Measurements from ENCODE around the gene ING4. TPM values are rescaled to one million over a fixed set of nuclear protein-coding genes. Genes with fewer than 3 reads are reported as not detected.

Gene ING4
- total and polyA plus RNA-seq, 2 donors (not counting 3 experiments of a cell fraction or from before 2014, with no cell fraction given), result 34.7 to 52.0 TPM

- H3K4me2 ChIP-seq (ENCODE audit: insufficient read depth, low read length), result no peak overlapping the region
- H3K36me3 ChIP-seq (ENCODE audit: control insufficient read depth in 2 of 2, extremely low read depth in 1 of 2, insufficient read depth in 2 of 2, low read length in 2 of 2), result no peaks in the 10 kb centered on the region
- intact Hi-C loops (cut with micrococcal nuclease) (loop anchor here (1.0 to 10.0 kb wide), 2 partner anchors 75 to 1021 kb away; partner anchors contain the start of gene ZNF384), dilution Hi-C loops (cut with MboI; ENCODE audit: extremely low pct_ligation_motif_present, low sequenced_read_pairs) (no loop called here)
- no peaks in the 10 kb centered on the region for H3K9me1 ChIP-seq (replicated peaks; ENCODE audit: control insufficient read depth, extremely low read depth, insufficient read depth, low read length)
- DNase-seq (ENCODE audit: low read depth, low spot score), result peak; percentile 87
- H4K20me1 ChIP-seq (replicated peaks; ENCODE audit: control insufficient read depth, extremely low read depth, insufficient read depth, low read length), result no peaks in the 10 kb centered on the region
- no peaks in the 10 kb centered on the region for H3K79me2 ChIP-seq (ENCODE audit: control insufficient read depth, insufficient read depth, low read length)
- no peak overlapping the region for H3K4me3 ChIP-seq (replicated peaks in 1 of 3; ENCODE audit: insufficient read depth in 1 of 3, low read depth in 1 of 3, low read length in 3 of 3)
- H3K4me1 ChIP-seq (ENCODE audit: control insufficient read depth, extremely low read depth, insufficient read depth, low read length), result peaks cover 11% of the 10 kb centered on the region
- no peak overlapping the region for H3K27ac ChIP-seq (ENCODE audit: insufficient read depth, low read depth, low read length)
- TF ChIP-seq CTCF (IDR thresholded peaks at IDR 0.05; ENCODE audit: extremely low read depth in 1 of 2, insufficient read depth in 1 of 2, low read depth in 1 of 2, low read length in 2 of 2) (no peak), JUN (IDR thresholded peaks at IDR 0.05; ENCODE audit: borderline replicate concordance, insufficient read depth, insufficient read length, low read depth) (no peak), POLR2A (IDR thresholded peaks at IDR 0.05; ENCODE audit: low read depth, low read length) (peak; percentile 39), GATA2 (IDR thresholded peaks at IDR 0.05; ENCODE audit: insufficient read depth, insufficient read length, low read depth, low read length) (no peak)
- CTCF ChIA-PET, result interaction anchor here (0.9 to 2.4 kb wide), 7 partner anchors 9 to 190 kb away, joined by 3 to 14 read pairs (median 4); no protein-coding TSS in a partner anchor
- H3K9ac ChIP-seq (replicated peaks; ENCODE audit: extremely low read depth, insufficient read depth, low read length), result no peak overlapping the region
- no peaks in the 10 kb centered on the region for H3K27me3 ChIP-seq (ENCODE audit: control insufficient read depth in 2 of 2, insufficient read depth in 2 of 2, low read length in 2 of 2)
- FAIRE-seq, result peak; percentile 91
- peak overlapping the region; percentile 84 for H2AFZ ChIP-seq (ENCODE audit: low read depth, low read length)
- no TSS peak for BruUV-seq (replicated peaks)
- H3K9me3 ChIP-seq (replicated peaks; ENCODE audit: control insufficient read depth, insufficient read depth, low read length), result no peaks in the 10 kb centered on the region
- POLR2A ChIA-PET, result interaction anchor here (0.6 to 1.3 kb wide), 2 partner anchors 75 to 89 kb away, joined by 4 to 5 read pairs; partner anchors contain the start of gene ZNF384
Observed at GRCh38 chr12:6613776-6614512, 49.0 kb downstream of the ING4 start.
